Skeletal muscle satellite cell (primary cell): Measurements from ENCODE around the gene NAALADL2.

Experiments used
- H3K27me3 ChIP-seq: 2 replicates; pipeline ENCODE4 v1.7.0; 2013; ENCODE audit warnings: low read length; ENCODE audit not compliant: control insufficient read depth, insufficient read depth
- H3K36me3 ChIP-seq: 2 replicates; pipeline ENCODE4 v1.7.0; 2013; ENCODE audit warnings: mild to moderate bottlenecking, control low read depth, low read length; ENCODE audit not compliant: insufficient read depth
- H3K4me1 ChIP-seq: 2 replicates; pipeline ENCODE4 v1.7.0; 2013; ENCODE audit warnings: low read length; ENCODE audit not compliant: control insufficient read depth, insufficient read depth
- H3K4me2 ChIP-seq: 2 replicates; pipeline ENCODE4 v1.7.0; 2013; ENCODE audit warnings: mild to moderate bottlenecking, low read length
- H3K4me3 ChIP-seq: 2 replicates; pipeline ENCODE4 v1.7.0; 2013; ENCODE audit warnings: low read length
- H3K9ac ChIP-seq: 2 replicates; pipeline ENCODE4 v1.7.0; 2013; ENCODE audit warnings: mild to moderate bottlenecking, low read depth, low read length, moderate library complexity
- H3K9me3 ChIP-seq: replicated peaks from 2 replicates; pipeline ENCODE4 v1.7.0; 2013; ENCODE audit warnings: mild to moderate bottlenecking, control low read depth, low read length

Gene NAALADL2

GRCh38 chr3:175335229-175335628 lies 476.1 kb downstream of the NAALADL2 start:
- H3K27me3 ChIP-seq = no peaks in the 10 kb centered on the region
- H3K4me1 ChIP-seq = peaks cover 13% of the 10 kb centered on the region
- no peak overlapping the region for H3K4me3 ChIP-seq
- H3K36me3 ChIP-seq = no peaks in the 10 kb centered on the region
- H3K9ac ChIP-seq = no peak overlapping the region
- H3K4me2 ChIP-seq = no peak overlapping the region
- no peaks in the 10 kb centered on the region for H3K9me3 ChIP-seq

DNA sequence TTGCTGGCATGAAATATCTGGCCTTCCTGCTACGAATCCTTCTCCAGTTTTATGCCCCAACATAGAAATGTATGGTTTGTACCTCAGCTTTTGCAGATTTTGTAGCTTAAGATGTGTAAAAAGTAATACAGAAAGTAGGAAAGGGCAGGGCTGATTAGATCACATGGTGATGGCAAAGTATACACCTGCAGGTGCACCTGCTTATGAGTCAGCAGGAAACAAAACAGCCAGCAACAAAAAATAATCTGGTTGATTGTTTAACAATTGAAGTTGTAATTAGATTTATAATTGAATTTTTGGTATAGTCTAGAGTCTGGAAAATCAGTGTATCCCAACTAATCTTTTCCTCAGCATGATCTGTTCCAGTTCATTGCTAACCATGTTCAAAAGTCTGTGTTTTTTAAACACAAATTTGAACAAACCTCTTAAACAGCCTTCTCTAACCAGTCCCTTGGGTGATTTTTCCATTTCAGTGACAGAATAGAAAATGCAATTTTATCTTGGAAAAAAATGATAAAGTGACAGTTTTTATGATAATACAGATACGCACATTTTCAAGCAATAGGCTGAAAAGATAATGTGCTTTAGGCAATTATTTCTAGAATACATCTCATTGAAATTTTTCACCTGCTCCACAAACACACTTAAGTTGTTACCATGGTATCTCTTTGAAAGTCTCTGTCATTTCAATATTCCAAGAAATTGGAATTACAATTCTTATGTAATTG lies 477.4 kb downstream of the NAALADL2 start:
- Histone ChIP-seq H3K9me3 (no peaks in the 10 kb centered on the region), H3K36me3 (no peaks in the 10 kb centered on the region), H3K4me3 (no peak overlapping the region), H3K4me2 (no peak overlapping the region), H3K27me3 (no peaks in the 10 kb centered on the region), H3K4me1 (peaks cover 13% of the 10 kb centered on the region), H3K9ac (no peak overlapping the region)

- H3K4me1 ChIP-seq = peaks cover 13% of the 10 kb centered on the region
- H3K9me3 ChIP-seq = no peaks in the 10 kb centered on the region
- H3K36me3 ChIP-seq = no peaks in the 10 kb centered on the region
These were observed 478.5 kb downstream of the NAALADL2 start for GRCh38 chr3:175337631-175338030.

GRCh38 chr3:175338775-175339535 lies 479.8 kb downstream of the NAALADL2 start:
- H3K4me3 ChIP-seq = peak overlapping the region; percentile 33
- H3K4me2 ChIP-seq = peak overlapping the region; percentile 74
- peaks cover 13% of the 10 kb centered on the region for H3K4me1 ChIP-seq
- H3K9ac ChIP-seq = no peak overlapping the region
- no peaks in the 10 kb centered on the region for H3K9me3 ChIP-seq
- no peaks in the 10 kb centered on the region for H3K27me3 ChIP-seq
- no peaks in the 10 kb centered on the region for H3K36me3 ChIP-seq

More at GRCh38 chr3:175337631-175338030, 478.5 kb downstream of the NAALADL2 start:
- H3K9ac ChIP-seq = no peak overlapping the region
- H3K27me3 ChIP-seq = no peaks in the 10 kb centered on the region
- H3K4me2 ChIP-seq = no peak overlapping the region
- no peak overlapping the region for H3K4me3 ChIP-seq

DNA sequence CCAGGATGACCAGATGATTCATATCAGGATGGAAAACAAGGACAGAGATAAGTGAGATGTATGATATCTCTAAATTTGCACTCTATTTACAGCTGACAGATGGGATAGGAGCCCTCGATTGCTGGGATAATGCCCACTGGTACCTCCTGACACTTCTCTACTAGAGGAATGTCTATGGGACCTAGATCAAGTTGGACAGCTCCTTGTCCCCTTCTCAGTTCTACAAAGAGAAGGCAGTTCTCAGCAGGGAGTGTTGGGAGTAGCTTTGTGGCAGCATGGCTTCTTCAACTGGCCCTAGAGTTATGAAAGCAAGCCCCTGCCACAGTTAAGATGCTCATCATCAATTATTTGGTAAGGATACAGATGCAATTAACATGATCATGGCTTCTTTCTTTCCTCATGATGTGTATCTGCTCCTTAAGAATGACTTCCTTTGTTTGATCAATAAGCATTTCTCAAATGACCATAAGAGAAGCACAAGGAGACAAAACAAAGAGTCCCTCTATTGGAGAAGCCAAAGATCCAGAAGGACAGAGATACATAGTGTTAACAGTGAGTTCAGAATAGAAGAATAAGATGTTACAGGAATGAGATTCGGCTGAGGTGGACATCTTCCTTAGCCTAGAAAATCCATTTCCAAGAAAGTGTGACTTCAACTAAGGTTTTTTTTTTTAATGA lies 481.3 kb downstream of the NAALADL2 start:
- Histone ChIP-seq H3K36me3 (no peaks in the 10 kb centered on the region), H3K9me3 (no peaks in the 10 kb centered on the region), H3K9ac (no peak overlapping the region), H3K4me2 (no peak overlapping the region), H3K4me1 (peaks cover 13% of the 10 kb centered on the region), H3K4me3 (no peak overlapping the region), H3K27me3 (no peaks in the 10 kb centered on the region)

GRCh38 chr3:175342196-175342595 lies 483.1 kb downstream of the NAALADL2 start:
- Histone ChIP-seq H3K36me3 (no peaks in the 10 kb centered on the region), H3K4me3 (no peak overlapping the region), H3K9me3 (no peaks in the 10 kb centered on the region), H3K27me3 (no peaks in the 10 kb centered on the region), H3K4me2 (no peak overlapping the region), H3K9ac (no peak overlapping the region), H3K4me1 (peaks cover 21% of the 10 kb centered on the region)

GRCh38 chr3:175343946-175344345 lies 484.8 kb downstream of the NAALADL2 start:
- Histone ChIP-seq H3K36me3 (no peaks in the 10 kb centered on the region), H3K4me3 (no peak overlapping the region), H3K9me3 (no peaks in the 10 kb centered on the region), H3K4me1 (peaks cover 20% of the 10 kb centered on the region), H3K27me3 (no peaks in the 10 kb centered on the region), H3K9ac (no peak overlapping the region), H3K4me2 (no peak overlapping the region)

DNA sequence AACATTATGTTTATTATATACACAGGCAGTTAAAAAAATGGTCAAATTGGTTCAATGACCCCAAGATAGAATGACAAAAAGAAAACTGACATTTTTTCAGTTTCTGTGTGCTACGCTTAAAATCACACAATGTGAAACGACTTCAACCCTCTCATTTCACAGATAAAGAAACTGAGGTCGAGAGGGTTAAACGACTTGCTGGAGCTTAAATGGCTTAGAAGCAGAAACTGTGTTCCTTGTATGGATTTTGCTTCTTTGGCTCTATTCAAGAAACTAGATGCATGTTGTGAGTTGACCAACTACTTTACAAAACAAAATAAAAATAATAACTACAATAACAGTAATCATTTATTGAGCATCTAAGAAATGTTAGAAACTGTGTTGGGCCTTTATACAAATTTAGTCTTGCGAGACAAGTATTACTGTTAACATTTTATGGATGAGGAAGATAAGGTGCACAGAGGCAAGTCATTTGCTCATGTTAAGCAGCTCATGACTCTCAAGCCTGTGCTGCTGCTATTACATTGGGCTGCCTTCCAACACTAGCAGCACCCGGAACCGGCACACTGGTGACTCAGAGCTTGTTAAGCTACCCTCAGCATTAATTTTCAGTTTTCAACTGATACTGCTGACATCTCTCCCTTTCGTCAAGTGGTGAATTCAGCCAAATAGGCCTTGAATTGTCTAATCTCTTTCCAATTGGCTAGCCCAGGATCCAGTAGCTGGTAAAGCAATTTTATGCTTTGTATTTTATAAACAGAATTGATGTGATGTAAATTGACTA lies 487.6 kb downstream of the NAALADL2 start:
- no peaks in the 10 kb centered on the region for H3K9me3 ChIP-seq
- H3K4me3 ChIP-seq = no peak overlapping the region
- H3K27me3 ChIP-seq = no peaks in the 10 kb centered on the region
- H3K36me3 ChIP-seq = no peaks in the 10 kb centered on the region
- H3K9ac ChIP-seq = no peak overlapping the region
- no peak overlapping the region for H3K4me2 ChIP-seq
- peaks cover 12% of the 10 kb centered on the region for H3K4me1 ChIP-seq

DNA sequence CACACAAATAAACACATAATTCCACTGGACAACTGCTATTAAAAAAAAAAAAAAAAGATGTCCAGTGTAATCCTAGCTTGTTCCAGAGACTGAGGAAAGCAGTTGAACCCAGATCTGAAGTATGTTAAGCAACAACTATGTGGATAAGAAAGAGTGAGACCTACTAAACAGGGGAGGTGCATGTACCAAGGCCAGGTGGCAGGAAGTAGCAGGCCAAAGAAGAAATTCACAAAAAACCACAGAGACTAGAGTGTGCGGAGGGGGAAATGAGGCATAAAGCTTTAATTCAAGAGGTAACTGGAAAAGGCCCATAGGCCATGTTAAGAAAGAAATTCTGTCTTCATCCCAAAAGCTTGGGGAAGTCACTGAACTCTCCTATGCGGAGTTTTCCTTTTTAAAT lies 490.0 kb downstream of the NAALADL2 start:
- no peak overlapping the region for H3K4me3 ChIP-seq

DNA sequence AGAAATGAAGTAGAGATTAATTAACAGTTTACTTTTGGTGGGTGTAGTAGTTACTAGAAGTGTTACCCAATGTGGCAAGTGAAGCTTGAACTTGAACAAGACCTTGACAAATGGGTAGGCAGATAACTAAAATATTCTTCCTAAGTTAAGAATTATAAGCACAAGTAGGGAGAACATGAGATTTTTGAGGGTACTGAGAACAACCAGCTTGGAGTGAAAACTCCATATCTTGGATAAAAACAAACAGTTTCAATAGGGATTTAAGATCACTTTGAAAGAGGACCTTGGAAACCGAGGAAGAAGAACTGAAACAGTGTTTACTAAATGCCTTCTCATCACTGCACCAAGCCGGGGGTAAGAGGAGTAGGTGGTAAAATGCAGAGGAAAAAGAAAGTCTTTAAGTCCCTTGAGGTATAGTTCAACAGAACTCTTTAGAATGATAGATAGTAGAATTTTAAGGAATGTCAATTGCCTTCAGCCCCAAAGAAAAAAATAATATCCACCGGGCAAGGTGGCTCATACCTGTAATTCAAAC lies 496.7 kb downstream of the NAALADL2 start:
- H3K4me2 ChIP-seq = no peak overlapping the region

More for the DNA sequence above, 490.0 kb downstream of the NAALADL2 start:
- Histone ChIP-seq H3K27me3 (no peaks in the 10 kb centered on the region), H3K9me3 (no peaks in the 10 kb centered on the region), H3K9ac (no peak overlapping the region), H3K4me2 (no peak overlapping the region), H3K36me3 (no peaks in the 10 kb centered on the region), H3K4me1 (peaks cover 12% of the 10 kb centered on the region)

GRCh38 chr3:175356899-175357324 lies 497.8 kb downstream of the NAALADL2 start:
- Histone ChIP-seq H3K9me3 (no peaks in the 10 kb centered on the region), H3K9ac (no peak overlapping the region), H3K4me1 (no peaks in the 10 kb centered on the region), H3K36me3 (no peaks in the 10 kb centered on the region), H3K27me3 (no peaks in the 10 kb centered on the region), H3K4me2 (no peak overlapping the region), H3K4me3 (no peak overlapping the region)

More for the DNA sequence above, 496.7 kb downstream of the NAALADL2 start:
- H3K4me3 ChIP-seq = no peak overlapping the region
- no peaks in the 10 kb centered on the region for H3K4me1 ChIP-seq
- no peak overlapping the region for H3K9ac ChIP-seq
- H3K9me3 ChIP-seq = no peaks in the 10 kb centered on the region
- no peaks in the 10 kb centered on the region for H3K36me3 ChIP-seq
- no peaks in the 10 kb centered on the region for H3K27me3 ChIP-seq
